Neural progenitor cell (in vitro differentiated cells): ENCODE measurements around the gene ABCC10.

Experiments
- CTCF ChIP-seq: fragments of 200-600 bp; sonication (generic); IDR thresholded peaks from 2 replicates; pipeline ENCODE4 v1.5.1; 2017; ENCODE audit warnings: antibody characterized with exemption, mild to moderate bottlenecking
- EZH2phosphoT487 ChIP-seq: fragments of 200-600 bp; sonication (generic); IDR thresholded peaks from 2 replicates; pipeline ENCODE4 v1.6.1; 2017; ENCODE audit warnings: antibody characterized with exemption

- TF ChIP-seq EZH2phosphoT487 = no peak
- no peak for TF ChIP-seq CTCF
Observed at GRCh38 chr6:43481591-43482236, 54.4 kb downstream of the ABCC10 start.
